ENCODE data around the gene FRRS1L. TPM values are rescaled to one million over a fixed set of nuclear protein-coding genes. Genes with fewer than 3 reads are reported as not detected.

The FRRS1L gene
- total RNA-seq, 4 donors from 2014 or later = 0.06 to 0.24 (median 0.16) TPM; not detected in 1

DNA sequence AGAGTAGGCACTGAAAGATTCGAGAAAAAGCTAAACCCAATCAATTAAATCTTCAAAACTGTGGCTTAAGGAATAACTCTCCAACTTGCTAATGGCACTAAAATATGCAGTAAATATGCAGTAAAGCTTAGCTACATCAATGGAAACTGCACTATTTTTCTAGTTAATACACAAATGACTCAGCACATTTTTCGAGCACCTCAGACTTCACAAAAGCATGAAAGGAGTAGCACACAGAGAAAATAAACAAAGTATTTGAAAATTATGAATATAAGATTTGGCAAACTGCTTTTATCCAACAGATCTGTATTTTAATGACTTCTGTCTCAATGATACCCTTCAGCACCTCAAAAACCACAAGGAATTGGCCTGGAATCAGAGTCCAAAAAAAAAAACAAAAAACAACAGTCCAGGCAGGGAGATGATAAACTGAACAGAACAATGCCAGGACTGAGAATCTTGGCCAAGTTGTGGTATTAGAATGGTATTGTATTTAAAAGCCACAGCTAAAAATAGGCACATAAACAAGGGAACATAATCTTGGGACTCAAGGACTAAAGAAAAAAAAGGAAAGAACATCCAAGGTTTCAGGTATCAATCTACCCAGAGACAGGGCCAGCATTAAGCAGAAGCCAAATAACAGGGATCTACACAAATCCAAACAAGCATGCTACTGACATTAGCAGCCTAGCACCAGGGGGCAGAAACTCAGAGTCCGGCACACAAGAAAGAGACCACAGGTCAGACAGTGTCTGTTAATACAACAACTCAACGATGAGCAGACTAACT, 68.7 kb downstream of the FRRS1L start:
- DNase-seq (ENCODE audit: low spot score) = no peak

DNA sequence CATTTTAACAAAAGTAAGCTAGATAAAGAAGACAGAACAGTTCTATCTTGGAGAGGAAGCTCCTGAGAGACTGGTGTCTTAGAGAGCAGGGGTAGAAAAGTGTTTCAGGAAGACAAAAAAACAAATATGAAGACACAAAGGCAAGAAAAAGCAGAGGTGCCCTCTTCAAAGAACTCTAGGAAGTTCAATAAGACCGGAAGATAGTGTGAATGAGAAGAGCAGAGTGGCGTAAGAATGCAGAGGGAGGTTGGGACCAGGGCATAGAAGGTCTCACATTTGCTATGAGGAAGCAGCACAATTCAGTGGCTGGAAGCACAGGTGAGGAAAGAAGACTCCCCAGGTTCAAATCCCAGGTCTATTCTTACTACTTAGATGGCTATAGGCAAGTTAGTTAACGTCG, 69.9 kb downstream of the FRRS1L start:
- no peak for ATAC-seq (ENCODE audit: low FRiP score)

More for the DNA sequence above, 68.7 kb downstream of the FRRS1L start:
- TF ChIP-seq, protein P1, sequence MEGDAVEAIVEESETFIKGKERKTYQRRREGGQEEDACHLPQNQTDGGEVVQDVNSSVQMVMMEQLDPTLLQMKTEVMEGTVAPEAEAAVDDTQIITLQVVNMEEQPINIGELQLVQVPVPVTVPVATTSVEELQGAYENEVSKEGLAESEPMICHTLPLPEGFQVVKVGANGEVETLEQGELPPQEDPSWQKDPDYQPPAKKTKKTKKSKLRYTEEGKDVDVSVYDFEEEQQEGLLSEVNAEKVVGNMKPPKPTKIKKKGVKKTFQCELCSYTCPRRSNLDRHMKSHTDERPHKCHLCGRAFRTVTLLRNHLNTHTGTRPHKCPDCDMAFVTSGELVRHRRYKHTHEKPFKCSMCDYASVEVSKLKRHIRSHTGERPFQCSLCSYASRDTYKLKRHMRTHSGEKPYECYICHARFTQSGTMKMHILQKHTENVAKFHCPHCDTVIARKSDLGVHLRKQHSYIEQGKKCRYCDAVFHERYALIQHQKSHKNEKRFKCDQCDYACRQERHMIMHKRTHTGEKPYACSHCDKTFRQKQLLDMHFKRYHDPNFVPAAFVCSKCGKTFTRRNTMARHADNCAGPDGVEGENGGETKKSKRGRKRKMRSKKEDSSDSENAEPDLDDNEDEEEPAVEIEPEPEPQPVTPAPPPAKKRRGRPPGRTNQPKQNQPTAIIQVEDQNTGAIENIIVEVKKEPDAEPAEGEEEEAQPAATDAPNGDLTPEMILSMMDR (IDR thresholded peaks at IDR 0.05) = no peak
- no peak for ATAC-seq (ENCODE audit: low FRiP score)

DNA sequence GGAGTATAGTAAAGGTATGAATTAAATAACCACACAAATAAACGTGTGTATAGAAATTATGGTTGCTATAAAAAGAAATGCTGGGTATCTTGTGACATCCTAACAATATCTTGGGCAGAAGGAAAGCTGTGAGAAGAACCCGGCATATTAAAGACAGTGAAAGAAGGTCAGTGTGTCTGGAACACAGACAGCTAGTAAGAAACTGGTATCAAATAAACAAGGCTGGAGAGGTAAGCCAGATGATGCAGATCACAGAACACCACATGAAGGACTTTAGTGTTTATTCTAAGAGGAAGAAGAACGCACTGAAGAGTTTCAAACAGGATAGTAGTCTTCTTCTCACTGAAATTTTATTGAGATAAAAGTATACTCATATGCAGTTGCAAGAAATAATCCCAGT, 71.7 kb downstream of the FRRS1L start:
- TF ChIP-seq, protein P1 (IDR thresholded peaks at IDR 0.05) = no peak
- no peak for ATAC-seq (ENCODE audit: low FRiP score)
- DNase-seq (ENCODE audit: low spot score) = no peak

More for the DNA sequence above, 69.9 kb downstream of the FRRS1L start:
- DNase-seq (ENCODE audit: low spot score) = no peak
- TF ChIP-seq, protein P1 (IDR thresholded peaks at IDR 0.05) = no peak

DNA sequence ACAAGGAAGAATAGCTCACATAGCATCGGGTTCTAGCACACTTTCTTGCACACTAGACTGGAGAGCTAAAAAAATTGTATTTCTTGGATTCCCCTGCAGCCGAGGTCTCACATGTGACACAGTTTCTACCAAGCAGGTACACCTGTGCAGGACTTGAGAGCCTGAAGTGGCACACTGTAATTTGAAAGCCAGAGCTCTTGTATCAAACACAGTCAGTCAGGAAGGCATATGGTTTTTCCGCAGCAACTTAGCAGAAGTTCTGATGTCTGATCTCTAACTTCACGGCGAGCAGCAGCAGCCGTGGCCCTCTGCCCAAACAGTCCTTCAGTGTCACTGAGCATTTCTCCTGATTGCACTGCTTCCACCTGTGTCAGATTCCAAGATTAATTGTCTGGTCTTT, 72.8 kb downstream of the FRRS1L start:
- no peak for ATAC-seq (ENCODE audit: low FRiP score)
- TF ChIP-seq, protein P1 (IDR thresholded peaks at IDR 0.05) = no peak
- DNase-seq (ENCODE audit: low spot score) = no peak

DNA sequence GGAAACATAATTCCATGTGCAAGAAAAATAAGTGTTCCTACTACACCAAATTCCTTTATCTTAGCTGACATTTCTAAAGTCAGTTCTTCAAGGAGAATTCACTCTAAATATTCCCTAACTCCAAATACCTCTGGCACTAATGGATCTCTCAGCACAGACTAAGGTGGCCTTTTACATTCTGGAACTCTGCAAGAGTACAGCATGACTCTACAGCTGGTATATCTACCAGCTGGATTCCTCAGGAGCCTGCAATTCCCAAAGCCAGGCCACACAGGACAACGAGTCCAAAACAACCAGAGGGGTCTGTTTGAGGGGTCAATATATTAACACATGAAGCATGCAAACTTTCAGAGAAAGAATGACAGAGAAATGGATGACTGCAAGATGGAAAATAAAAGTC, 74.5 kb downstream of the FRRS1L start:
- TF ChIP-seq, protein P1 (IDR thresholded peaks at IDR 0.05) = no peak
- ATAC-seq (ENCODE audit: low FRiP score) (no peak), DNase-seq (ENCODE audit: low spot score) (no peak)

DNA sequence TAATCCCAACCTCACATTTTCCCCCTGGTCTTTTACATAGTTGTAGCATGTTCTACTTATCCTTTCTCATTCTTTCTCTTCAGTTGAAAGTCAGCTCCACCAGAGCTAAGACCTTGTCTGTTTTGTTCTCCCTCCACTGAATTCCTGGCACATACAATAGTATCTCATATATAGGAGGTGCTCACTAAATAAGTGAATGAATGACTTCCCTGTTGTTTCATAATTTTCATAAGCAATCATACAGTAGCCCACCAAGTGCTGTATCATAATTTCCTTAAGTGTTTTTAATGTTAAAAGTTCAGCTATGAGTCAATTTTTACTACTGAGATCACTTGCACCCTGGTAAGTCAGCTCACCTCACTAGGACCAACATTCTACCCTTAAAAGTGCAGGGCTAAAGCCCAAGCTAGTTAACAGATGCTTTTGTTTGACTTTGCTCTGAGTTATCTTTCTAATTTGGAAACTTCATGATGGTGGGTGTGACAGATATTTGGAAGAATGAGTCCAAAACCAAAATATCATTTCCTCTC, 74.9 kb downstream of the FRRS1L start:
- TF ChIP-seq, protein P1 (IDR thresholded peaks at IDR 0.05) = no peak
- DNase-seq (ENCODE audit: low spot score) = no peak
- no peak for ATAC-seq (ENCODE audit: low FRiP score)

DNA sequence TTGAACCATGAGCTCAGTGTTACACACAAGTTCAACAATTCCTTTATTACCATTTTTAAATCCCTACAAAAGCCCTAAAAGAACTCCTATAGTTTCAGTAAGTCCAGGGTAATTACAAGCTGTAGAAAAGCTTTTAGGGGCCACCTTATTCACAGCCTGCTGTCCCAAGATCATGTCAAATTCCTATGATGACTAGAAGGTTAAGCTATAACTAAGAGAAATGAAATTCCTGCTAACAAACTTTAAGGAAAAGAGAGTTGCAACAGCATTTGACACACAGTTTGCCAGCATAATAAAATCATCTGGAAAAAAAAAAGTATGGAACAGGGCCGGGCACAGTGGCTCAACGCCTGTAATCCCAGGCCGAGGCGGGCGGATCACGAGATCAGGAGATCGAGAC, 78.8 kb downstream of the FRRS1L start:
- ATAC-seq (ENCODE audit: low FRiP score) = no peak
- TF ChIP-seq, protein P1 (IDR thresholded peaks at IDR 0.05) = no peak
- DNase-seq (ENCODE audit: low spot score) = no peak
